OCI-LY3 (cell line): ENCODE results near the gene CLEC16A.

Experiments
- CTCF ChIP-seq: fragments of 200-600, 300-600 bp; sonication (generic); IDR thresholded peaks from 2 replicates; pipeline ENCODE4 v1.5.1; 2014; ENCODE audit warnings: antibody characterized with exemption, low read length, low read depth
- EZH2phosphoT487 ChIP-seq: fragments of 200-600 bp; shearing (Covaris generic); IDR thresholded peaks from 2 replicates; pipeline ENCODE4 v1.6.1; 2018; ENCODE audit warnings: antibody characterized with exemption, mixed run types, low read depth

GRCh38 chr16:11138022-11138768 is 193.8 kb downstream of the CLEC16A start:
- no peak for TF ChIP-seq CTCF
- no peak for TF ChIP-seq EZH2phosphoT487
